SKM-1 treated with dmso at 0.1 percent for 144 hours (cell line): ENCODE results near the gene PMS2.
"Not testable (repeated sequence)": the region's sequence is repeated elsewhere in the genome, so short reads cannot be mapped to it uniquely, and the experiment has no call there.

Experiments used
- DNase-seq: peaks from one replicate; lab custom pipeline; 2025; ENCODE audit not compliant: unreplicated experiment; lab: John Stamatoyannopoulos, UW

The PMS2 gene

GRCh38 chr7:5924180-5924579 lies 84.7 kb downstream of the PMS2 start:
- not testable (repeated sequence) for DNase-seq
